OCI-LY1 (cell line): ENCODE results near the gene CASD1.

Experiments used
- H2AFZ ChIP-seq: fragments of 200-600 bp; sonication (generic), shearing (Covaris generic); 2 replicates; pipeline ENCODE4 v1.6.0; 2014; ENCODE audit warnings: antibody characterized with exemption, mild to moderate bottlenecking, low read length
- H3F3A ChIP-seq: fragments of 200-600 bp; sonication (generic), shearing (Covaris generic); 2 replicates; pipeline ENCODE4 v1.6.0; 2014; ENCODE audit warnings: mild to moderate bottlenecking, antibody characterized with exemption, low read length, moderate library complexity; ENCODE audit not compliant: insufficient read depth
- H3K27ac ChIP-seq: fragments of 200-600 bp; sonication (generic); 2 replicates; pipeline ENCODE4 v1.5.1; 2014; ENCODE audit warnings: low read length, mixed run types, mild to moderate bottlenecking, low read depth; ENCODE audit not compliant: poor library complexity, severe bottlenecking
- H3K27me3 ChIP-seq: fragments of 200-600 bp; sonication (generic); 2 replicates; pipeline ENCODE4 v1.6.0; 2014; ENCODE audit warnings: antibody characterized with exemption, mild to moderate bottlenecking, low read length, moderate library complexity; ENCODE audit not compliant: insufficient read depth
- H3K36me3 ChIP-seq: fragments of 200-600 bp; sonication (generic); 2 replicates; pipeline ENCODE4 v1.6.1; 2014; ENCODE audit warnings: mild to moderate bottlenecking, antibody characterized with exemption, low read length, moderate library complexity, mixed read lengths; ENCODE audit not compliant: insufficient read depth
- H3K4me1 ChIP-seq: fragments of 200-600 bp; sonication (generic); 2 replicates; pipeline ENCODE4 v1.5.1; 2014; ENCODE audit warnings: mild to moderate bottlenecking, low read length, moderate library complexity; ENCODE audit not compliant: insufficient read depth, severe bottlenecking
- H3K4me2 ChIP-seq: fragments of 200-600 bp; sonication (generic), shearing (Covaris generic); 2 replicates; pipeline ENCODE4 v1.6.1; 2014; ENCODE audit warnings: low read length
- H3K4me3 ChIP-seq: fragments of 200-600 bp; sonication (generic); 2 replicates; pipeline ENCODE4 v1.5.1; 2014; ENCODE audit warnings: low read length, low read depth, mild to moderate bottlenecking, mixed read lengths; ENCODE audit not compliant: poor library complexity, severe bottlenecking
- H3K79me2 ChIP-seq: fragments of 200-600 bp; shearing (Covaris generic); 2 replicates; pipeline ENCODE4 v1.6.1; 2016; ENCODE audit warnings: mixed run types, low read length, mixed read lengths; ENCODE audit not compliant: insufficient read depth
- H3K9ac ChIP-seq: fragments of 200-600 bp; sonication (generic), shearing (Covaris generic); 2 replicates; pipeline ENCODE4 v1.6.1; 2014; ENCODE audit warnings: mild to moderate bottlenecking, low read length, mixed read lengths
- H3K9me2 ChIP-seq: fragments of 200-600 bp; sonication (generic), shearing (Covaris generic); 2 replicates; pipeline ENCODE4 v1.6.1; 2014; ENCODE audit warnings: low read depth, mild to moderate bottlenecking, low read length, mixed read lengths
- H3K9me3 ChIP-seq: fragments of 200-600 bp; shearing (Covaris generic); 2 replicates; pipeline ENCODE4 v1.6.1; 2014; ENCODE audit warnings: low read length, mixed read lengths
- H4K20me1 ChIP-seq: fragments of 200-600 bp; sonication (generic), shearing (Covaris generic); 2 replicates; pipeline ENCODE4 v1.6.0; 2016; ENCODE audit warnings: mild to moderate bottlenecking, low read length; ENCODE audit not compliant: insufficient read depth
- EZH2 ChIP-seq: fragments of 200-600 bp; sonication (generic), shearing (Covaris generic); IDR thresholded peaks from 2 replicates; pipeline ENCODE4 v1.8.0; 2017; ENCODE audit warnings: borderline replicate concordance, mixed run types, mild to moderate bottlenecking, antibody characterized with exemption, low read length, moderate library complexity, mixed read lengths
- TF ChIP-seq, protein P1 (sequence below): fragments of 200-600 bp; sonication (generic), shearing (Covaris generic); IDR thresholded peaks from 2 replicates; pipeline ENCODE4 v1.5.1; 2017; ENCODE audit warnings: mild to moderate bottlenecking, antibody characterized with exemption, low read length, moderate library complexity, mixed read lengths

The CASD1 gene

GRCh38 chr7:94577357-94577756 is 67.7 kb downstream of the CASD1 start:
- H4K20me1 ChIP-seq: no peaks in the 10 kb centered on the region
- H3K9me3 ChIP-seq: peaks cover 6% of the 10 kb centered on the region; the same call in 1 of the 2 replicates
- H3K27me3 ChIP-seq: no peaks in the 10 kb centered on the region
- peaks cover 9% of the 10 kb centered on the region for H3K4me1 ChIP-seq
- H3F3A ChIP-seq: no peaks in the 10 kb centered on the region
- H3K9ac ChIP-seq: no peak overlapping the region
- no peak overlapping the region for H3K27ac ChIP-seq
- TF ChIP-seq, protein P1, sequence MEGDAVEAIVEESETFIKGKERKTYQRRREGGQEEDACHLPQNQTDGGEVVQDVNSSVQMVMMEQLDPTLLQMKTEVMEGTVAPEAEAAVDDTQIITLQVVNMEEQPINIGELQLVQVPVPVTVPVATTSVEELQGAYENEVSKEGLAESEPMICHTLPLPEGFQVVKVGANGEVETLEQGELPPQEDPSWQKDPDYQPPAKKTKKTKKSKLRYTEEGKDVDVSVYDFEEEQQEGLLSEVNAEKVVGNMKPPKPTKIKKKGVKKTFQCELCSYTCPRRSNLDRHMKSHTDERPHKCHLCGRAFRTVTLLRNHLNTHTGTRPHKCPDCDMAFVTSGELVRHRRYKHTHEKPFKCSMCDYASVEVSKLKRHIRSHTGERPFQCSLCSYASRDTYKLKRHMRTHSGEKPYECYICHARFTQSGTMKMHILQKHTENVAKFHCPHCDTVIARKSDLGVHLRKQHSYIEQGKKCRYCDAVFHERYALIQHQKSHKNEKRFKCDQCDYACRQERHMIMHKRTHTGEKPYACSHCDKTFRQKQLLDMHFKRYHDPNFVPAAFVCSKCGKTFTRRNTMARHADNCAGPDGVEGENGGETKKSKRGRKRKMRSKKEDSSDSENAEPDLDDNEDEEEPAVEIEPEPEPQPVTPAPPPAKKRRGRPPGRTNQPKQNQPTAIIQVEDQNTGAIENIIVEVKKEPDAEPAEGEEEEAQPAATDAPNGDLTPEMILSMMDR: no peak
- TF ChIP-seq EZH2: no peak
- no peak overlapping the region for H3K4me3 ChIP-seq
- H3K79me2 ChIP-seq: no peaks in the 10 kb centered on the region
- H3K4me2 ChIP-seq: no peak overlapping the region
- no peak overlapping the region for H2AFZ ChIP-seq
- no peaks in the 10 kb centered on the region for H3K36me3 ChIP-seq
- H3K9me2 ChIP-seq: no peaks in the 10 kb centered on the region

DNA sequence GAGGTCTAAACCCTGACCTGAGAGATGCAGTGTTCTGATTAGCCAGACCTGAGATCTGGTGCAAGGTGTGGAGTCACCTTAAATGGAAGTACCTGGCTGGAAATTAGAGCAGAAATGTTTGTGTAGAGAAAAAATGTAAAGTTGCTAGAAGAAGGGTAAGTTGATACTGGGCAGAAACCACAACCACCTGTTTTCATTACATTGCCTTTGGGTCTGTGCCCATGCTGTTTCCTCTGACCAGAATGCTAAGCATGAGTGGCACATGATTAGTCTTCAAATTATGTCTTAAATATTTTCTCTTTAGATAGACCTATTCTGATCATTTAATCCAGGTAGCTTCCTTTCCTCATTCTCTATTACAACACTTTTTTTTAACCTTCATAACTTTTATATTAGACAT is 69.0 kb downstream of the CASD1 start:
- Histone ChIP-seq H3K36me3 (no peaks in the 10 kb centered on the region), H3K4me2 (no peak overlapping the region)

DNA sequence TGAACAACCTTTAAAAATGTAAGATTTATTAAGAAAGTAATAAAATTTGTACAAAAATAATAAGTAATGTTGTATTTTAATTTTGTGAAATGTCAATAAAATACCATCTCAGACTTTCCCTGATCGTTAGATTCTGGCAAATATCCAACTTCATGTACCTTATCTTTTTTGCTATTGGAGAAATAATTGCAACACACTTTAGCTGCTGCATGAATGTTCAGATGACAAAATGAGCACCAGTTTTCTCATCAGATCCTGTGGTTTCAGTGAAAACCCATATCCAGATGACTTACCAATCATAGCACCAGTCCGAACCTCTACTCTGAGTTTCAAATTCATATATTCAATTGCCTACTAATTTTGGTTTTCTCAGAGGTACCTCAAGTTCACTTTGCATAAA is 69.9 kb downstream of the CASD1 start:
- no peaks in the 10 kb centered on the region for H4K20me1 ChIP-seq
- H3K27me3 ChIP-seq: no peaks in the 10 kb centered on the region
- no peaks in the 10 kb centered on the region for H3F3A ChIP-seq
- no peak overlapping the region for H3K27ac ChIP-seq
- no peak for TF ChIP-seq EZH2
- TF ChIP-seq, protein P1: no peak
- no peaks in the 10 kb centered on the region for H3K9me3 ChIP-seq
- H3K4me1 ChIP-seq: peaks cover 9% of the 10 kb centered on the region
- no peak overlapping the region for H3K4me3 ChIP-seq
- H3K9ac ChIP-seq: no peak overlapping the region
- no peak overlapping the region for H2AFZ ChIP-seq
- H3K36me3 ChIP-seq: no peaks in the 10 kb centered on the region
- no peaks in the 10 kb centered on the region for H3K79me2 ChIP-seq
- H3K4me2 ChIP-seq: no peak overlapping the region
- H3K9me2 ChIP-seq: no peaks in the 10 kb centered on the region

More for the DNA sequence above, 69.0 kb downstream of the CASD1 start:
- H3K27ac ChIP-seq: no peak overlapping the region
- no peaks in the 10 kb centered on the region for H4K20me1 ChIP-seq
- H3K9me3 ChIP-seq: no peaks in the 10 kb centered on the region
- H3K4me1 ChIP-seq: peaks cover 9% of the 10 kb centered on the region
- TF ChIP-seq, protein P1: no peak
- no peak for TF ChIP-seq EZH2
- no peaks in the 10 kb centered on the region for H3K27me3 ChIP-seq
- no peaks in the 10 kb centered on the region for H3F3A ChIP-seq
- H3K9me2 ChIP-seq: no peaks in the 10 kb centered on the region
- no peak overlapping the region for H2AFZ ChIP-seq
- no peaks in the 10 kb centered on the region for H3K79me2 ChIP-seq
- no peak overlapping the region for H3K9ac ChIP-seq
- no peak overlapping the region for H3K4me3 ChIP-seq
